GM20431 (cell line): ENCODE results near the gene ADARB2.

Experiments
- in situ Hi-C: fragments of 300-500 bp; cut with MseI, MboI; formaldehyde crosslinking; loops from one replicate; pipeline ENCODE4 v1.15.0; 2020; ENCODE audit warnings: low sequenced_read_pairs; ENCODE audit not compliant: unreplicated experiment

ADARB2 gene

DNA sequence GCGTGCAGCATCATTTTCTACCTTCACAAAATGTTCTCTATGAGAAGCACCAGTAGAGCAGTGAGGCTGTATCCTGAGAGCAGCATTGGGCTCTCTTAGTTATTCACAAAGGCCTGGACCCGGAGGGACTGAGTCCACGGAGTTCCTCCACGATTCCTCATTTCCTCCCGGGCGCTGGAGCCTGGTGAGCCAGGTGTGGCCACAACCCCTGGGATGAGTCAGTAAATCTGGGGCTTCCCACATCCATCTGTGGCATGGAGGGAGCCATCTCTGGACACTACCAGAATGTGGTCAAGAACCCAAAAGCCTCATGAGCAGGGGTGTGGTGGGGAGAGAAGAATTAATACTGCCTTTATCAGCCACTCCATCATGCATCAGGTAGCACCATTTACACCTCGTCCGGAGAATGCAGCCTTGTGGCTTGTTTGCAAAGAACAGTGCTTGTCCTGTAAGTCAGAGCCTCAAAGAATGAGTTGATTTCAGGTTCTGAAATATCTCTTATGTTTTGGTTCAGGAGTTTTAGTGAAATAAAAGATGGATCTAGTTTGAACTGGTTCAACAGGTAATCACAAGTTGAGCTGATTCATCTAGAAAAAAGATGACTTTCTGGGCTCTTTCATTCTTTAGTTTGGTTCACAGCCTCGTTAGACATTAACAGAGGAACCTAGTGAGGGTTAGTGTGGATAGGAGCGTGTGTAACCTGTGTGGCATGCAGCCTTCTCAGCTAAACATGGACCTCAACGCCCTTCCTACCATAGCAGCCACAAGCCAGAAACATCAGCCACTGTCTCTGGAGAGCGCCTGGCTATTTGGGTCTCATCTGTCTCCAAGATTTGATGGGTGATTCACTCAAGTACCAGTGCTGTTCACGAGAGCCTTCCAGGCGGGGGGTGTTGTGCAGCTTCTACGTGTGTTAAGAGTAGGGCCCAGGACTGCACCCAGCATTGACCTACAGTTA is 586.0 kb downstream of the ADARB2 start:
- in situ Hi-C loops: no loop called here

DNA sequence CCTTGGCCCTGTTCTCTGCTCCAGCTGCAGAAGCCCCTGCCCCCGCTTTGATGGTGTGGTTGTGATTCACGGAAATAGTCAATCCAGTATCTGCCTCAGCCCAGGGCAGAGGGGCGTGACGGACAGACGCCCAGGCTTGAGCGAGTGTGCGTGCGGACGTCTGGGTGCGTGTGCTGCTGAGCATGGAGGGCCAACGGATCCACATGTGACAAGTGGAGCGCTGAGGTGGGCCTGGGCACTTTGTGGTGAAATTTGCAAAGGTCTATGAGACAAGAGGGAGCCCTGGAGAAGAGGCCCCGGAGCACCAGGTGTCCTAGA is 586.7 kb downstream of the ADARB2 start:
- in situ Hi-C loops: no loop called here

DNA sequence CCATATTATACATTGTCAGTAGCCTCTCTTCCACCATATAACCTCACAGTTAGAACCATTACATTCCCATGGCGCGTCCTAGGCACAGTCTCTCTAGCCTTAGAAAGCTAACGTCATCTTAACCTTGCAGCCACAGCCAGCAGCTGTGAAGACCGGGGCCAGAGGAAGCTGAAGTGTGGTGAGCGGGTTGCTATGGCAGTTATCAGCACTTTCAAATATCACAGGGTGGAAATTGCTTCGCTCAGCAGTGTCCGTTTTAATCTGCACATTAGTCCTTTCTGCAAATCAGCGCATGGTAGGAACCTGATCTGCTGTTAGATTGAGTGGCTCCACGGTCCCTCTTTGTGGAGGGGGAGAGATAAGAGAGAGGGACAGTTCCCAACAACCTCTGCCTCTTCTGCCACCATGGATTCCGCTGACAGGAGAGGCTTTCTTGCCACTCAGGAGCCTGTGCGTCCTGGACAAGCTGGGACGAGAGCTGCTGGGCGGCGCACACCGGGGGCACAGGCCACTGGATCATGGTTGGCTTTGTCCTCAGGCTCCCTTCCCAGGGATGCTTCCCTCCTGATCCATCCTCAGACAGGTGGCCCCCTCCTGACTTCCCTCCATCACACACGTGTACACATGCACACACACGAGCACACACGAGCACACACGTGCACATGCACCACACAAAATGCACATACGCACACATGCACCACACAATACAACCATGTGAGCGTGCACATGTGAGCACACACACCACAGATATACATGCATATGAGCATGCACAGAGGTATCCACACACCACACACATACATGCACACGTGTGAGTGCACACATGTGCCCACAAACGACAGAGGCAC is 587.3 kb downstream of the ADARB2 start:
- in situ Hi-C loops: no loop called here

DNA sequence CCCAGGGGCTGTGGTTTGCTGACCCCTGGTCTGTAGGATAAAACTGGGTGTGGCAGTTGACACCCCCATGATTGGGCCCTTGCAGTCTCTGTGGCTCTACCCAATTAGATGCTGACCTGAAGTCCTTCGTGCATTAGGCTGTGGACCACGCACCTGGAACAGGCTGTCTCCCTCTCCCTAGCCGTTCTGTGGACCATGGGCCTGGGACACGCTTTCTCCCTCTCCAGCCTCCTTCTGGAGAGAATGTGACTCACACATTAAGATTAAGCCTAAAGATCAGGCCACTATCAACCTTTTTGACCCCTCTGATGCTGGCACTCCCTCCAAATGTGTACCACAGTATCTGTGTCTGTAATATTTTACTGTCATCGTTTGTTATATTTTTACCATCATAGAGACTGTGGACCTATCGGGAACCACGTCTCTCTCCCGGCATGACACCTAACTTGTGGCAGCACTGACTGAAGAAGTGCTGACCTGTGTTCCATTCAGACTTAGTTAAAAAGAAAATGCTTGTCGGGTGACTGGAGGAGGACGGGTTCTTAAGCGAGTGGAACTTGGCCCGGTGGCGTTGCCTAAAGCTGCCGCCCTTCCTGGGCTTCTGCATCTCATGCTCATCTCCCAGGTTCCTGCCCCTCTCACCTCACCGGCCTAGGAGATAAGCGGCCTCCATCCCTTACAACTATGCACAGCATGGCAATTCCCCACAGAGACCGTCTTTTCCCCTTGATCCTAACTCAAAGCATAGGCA is 588.3 kb downstream of the ADARB2 start:
- in situ Hi-C loops: no loop called here

DNA sequence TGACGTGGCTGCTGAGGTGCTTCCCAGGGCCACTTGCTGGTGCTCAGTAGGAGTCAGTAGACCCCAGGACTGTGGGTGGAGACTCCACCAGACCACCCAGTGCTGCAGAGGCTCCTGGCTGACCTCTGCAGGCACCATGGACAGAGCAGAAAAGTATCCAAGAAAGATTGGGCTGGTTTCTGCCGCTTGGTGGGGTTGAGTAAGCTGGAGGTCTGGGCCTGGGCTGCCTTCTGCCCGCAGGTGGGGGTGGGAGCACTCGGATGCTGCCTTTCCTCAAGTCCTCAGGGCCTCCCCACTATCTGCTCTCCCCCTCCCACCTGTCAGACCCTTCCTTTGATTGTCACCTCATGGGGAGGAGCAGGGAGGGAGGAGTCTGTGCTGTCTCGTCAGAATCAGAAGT is 589.5 kb downstream of the ADARB2 start:
- in situ Hi-C loops: no loop called here

DNA sequence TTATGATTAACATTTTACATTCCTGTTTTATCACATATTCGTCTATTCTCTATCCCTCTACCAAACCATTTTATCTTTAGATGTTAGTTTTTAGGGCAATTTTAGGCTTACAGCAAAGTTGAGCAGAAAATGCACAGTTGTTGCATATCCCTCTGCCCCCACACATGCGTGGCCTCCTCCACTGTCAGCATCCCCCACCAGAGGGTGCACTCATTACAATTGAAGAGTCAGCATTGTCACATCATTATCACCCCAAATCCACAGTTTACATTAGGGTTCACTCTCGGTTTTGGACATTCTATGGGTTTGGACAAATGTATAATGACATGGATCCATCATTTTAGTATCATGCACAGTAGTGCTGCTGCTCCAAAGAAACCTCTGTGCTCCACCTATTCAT is 594.7 kb downstream of the ADARB2 start:
- in situ Hi-C loops: no loop called here

DNA sequence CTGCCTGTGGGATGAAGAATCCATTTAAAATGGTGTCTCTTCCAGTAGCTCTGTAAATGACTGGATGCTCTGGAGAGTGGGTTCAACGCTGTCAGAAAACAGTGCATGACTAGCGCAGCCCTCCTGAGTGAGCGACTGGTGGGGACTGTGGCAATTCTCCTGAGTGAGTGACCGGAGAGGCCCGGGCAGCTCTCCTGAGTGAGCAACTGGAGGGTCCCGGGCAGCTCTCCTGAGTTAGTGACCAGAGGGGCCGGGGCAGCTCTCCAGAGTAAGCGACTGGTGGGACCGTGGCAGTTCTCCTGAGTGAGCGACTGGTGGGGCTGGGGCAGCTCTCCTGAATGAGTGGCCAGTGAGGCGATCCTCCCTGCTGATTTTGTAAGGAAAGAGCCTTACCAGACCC is 595.6 kb downstream of the ADARB2 start:
- in situ Hi-C loops: no loop called here

DNA sequence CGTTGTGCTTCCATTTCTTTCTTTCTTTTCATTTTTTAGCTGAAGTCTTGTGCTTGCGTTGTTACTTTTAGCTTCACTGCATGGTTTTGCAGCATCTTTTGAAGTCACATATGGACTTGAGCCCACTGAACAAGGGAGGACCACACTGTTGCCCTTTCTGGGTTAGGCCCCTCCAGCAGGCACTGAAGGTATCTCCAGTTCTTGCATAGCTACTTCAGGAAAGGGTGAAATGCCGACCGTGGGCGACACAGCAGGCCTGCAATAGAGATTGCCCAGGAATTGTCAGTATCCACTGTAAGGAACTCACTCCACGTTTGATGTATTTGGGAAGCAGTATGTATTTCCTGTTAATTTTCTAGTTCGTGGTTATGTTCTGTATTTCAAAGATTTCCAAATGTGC is 596.1 kb downstream of the ADARB2 start:
- in situ Hi-C loops: no loop called here

DNA sequence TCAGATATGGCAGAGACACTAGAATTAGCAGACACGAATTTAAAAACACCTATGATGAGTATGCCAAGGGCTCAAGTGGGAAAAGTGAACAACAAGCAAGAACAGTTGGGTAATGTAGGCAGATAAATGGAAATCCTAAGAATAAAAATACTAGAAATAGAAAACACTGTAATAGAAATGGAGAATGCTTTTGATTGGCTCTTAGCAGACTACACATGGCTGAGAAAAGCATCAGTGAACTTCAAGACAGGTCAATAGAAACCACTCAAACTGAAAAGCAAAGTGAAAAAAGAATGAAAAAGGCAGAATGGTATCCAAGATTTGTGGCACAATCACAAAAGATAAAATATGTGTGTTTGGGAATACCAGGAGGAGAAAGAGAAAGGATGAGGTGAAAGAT is 598.8 kb downstream of the ADARB2 start:
- in situ Hi-C loops: no loop called here

DNA sequence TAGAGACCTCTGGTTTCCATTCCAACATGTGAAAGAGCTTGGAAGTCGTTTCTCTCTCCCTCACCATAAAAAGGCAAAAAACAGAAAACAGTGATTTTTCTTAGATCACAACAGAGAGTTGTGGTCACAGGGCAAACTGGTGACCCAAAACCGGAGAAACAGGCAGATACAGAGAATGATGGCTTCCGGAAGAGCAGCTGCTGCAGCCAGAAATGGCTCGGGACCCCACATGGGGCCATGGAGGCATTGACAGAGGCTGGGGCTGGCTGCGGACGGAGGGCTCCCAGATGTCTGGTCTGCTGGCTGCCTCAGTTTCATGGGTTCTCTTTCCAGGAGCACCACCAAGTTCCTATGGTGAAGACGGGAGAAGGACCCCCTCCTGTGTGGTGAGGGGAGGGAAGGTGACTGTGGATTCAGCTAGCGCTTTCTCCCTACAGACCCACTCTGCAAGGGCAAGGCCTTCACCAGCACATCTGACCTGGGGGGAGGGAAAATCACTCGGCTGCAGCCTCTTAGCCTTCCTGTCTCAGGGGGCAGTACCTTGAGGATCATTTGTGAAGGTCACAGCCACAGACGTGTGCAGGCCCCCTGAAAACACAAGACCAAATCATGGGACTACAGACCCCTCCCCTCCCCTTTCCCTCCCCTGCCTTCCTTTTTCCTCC is 599.7 kb downstream of the ADARB2 start:
- in situ Hi-C loops: no loop called here

DNA sequence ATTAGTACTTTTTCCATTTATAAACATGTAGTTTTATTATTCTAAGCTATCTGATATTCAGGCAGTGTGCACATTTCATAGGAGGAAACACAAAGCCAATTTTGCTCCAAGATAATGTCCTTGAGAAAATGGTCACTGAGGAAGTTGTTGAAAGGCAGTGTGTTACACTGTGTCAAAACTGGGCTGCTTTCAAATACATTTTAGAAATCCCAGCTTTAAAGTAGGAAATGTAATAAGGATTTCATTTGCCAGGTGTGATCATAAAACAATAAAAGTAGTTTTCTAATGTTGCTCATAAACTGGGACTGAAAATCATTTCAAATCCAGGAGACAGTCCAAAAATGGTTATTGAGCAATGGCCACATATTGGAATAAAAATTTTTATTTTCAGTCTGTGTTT is 601.1 kb downstream of the ADARB2 start:
- in situ Hi-C loops: no loop called here

DNA sequence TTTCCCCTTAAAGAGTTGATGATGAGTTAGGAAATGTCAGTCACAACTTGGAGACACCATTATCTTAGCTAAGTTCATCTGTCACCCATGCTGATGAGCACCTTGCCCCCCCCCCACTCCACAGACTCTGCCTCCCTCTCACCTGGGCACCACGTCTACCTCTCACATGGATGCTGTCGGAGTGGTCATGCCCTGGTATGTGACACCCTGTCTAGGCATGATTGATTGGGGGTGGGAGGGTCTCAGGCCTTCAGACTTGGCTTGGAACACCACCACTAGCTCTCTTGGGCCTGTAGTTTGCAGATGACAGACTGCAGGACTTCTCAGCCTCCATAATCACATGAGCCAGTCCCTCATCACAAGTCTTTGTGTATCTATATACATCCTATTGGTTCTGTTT is 603.2 kb downstream of the ADARB2 start:
- in situ Hi-C loops: no loop called here

DNA sequence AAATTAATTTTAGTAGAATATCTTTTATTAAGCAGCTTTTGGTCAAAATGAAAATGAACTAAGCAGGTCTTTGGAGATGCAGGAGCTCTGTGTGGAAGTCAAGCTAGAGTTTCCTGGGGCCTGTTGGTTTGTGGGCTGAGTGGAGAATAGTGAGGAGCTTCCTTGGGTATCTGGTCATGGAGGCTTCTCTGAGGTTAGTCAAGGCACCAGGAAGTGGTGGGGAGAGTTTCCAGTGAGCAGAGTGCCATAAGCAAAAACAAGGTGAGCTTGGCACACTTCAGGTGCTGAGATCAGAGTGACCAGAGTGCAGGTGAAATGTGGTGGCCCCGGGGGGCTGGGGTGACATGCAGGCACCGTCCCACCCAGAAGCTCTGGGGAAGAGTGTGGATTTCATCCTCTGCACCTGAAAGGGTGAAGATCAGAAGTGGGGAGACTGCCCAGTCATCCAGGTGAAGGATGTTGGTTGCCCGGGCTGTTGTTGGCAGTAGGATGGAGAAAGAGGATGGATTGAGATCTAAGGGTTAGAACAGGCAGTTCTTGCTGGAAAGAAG is 603.8 kb downstream of the ADARB2 start:
- in situ Hi-C loops: no loop called here

DNA sequence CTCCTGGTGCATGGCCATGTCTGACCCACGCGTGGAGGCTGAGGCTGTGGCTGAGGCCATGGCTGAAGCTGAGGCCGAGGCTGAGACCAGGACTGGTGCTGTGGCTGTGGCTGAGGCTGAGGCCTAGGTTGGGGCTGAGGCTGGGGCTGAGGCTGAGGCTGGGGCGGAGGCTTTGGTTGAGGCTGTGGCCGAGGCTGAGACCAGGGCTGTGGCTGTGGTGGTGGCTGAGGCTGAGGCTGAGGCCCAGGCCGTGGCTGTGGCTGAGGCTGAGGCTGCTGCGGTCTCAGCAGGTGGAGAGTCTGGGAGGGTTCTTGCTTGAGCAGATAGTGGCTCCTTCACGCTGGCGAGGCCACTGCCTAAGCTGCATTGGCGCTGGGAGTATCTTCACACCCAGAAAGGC is 604.7 kb downstream of the ADARB2 start:
- in situ Hi-C loops: no loop called here

DNA sequence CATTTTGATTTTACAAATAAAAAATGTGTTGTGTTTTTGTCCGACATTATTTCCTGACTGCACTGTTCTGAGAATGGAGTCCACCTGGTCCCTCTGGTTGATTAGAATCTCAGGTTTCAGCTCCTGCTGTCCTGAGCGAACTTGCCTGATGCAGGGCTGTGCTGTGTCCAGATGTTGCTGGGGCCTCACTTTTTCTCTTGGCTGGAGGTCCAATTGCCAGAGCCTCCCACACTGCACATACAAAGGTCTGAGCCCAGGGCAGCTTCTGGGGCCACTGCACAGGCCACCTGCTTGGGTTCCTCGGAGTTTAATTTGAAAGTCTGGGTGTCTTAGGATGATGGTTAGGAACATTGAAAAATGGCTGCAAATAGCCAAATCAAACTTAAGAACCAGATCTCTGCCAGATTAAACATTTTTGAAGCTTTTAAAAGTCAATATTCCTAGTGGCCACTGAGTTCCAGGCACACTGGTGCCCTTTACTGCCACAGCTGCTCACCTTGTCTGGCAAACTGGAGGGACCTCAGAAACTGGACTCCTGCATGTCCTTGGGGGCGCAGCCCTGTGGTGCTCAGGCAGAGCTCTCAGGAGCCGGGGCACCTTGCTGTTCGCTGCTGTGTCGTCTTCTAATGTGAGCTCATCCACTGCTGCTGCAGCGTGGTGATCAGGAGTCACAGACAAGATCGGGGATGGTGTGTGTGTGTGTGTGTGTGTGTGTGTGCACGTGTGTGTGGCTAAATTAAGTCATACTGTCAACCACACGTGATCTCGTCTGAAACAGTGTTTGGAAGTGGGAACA is 606.1 kb downstream of the ADARB2 start:
- in situ Hi-C loops: no loop called here

DNA sequence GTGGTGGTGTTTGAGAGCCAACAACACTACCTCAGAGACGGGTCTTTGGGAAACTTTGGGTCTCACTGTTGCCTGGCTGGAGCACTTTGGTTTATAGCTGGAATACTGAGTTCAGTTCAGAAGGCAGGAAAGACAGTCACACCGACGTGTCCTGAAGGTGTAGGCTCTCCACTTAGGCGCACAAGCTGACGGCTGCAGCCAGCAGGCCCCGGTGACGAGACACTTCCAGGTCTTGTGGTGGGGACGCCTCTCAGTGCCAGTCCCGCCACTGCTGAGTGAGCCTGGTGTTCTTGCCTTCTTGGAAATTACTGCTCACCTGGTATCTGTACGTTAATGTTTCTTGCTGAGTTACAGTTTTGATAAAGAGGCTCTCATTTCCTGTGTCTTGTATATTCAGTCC is 607.1 kb downstream of the ADARB2 start:
- in situ Hi-C loops: no loop called here

DNA sequence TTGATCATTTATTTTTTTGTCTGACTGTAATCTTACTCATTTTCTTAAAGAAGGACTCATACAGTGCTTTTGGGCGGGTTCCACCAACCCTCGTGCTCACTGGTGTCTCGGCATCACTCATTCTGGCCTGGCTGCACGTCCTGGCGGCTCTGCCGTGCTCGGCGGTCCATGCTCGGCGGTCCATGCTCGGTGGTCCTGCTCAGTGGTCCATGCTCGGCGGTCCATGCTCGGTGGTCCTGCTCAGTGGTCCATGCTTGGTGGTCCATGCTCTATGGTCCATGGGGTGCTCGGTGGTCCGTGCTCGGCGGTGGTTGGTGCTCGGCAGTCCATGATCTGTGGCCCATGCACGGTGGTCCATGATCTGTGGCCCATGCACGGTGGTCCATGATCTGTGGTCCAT is 608.7 kb downstream of the ADARB2 start:
- in situ Hi-C loops: no loop called here

DNA sequence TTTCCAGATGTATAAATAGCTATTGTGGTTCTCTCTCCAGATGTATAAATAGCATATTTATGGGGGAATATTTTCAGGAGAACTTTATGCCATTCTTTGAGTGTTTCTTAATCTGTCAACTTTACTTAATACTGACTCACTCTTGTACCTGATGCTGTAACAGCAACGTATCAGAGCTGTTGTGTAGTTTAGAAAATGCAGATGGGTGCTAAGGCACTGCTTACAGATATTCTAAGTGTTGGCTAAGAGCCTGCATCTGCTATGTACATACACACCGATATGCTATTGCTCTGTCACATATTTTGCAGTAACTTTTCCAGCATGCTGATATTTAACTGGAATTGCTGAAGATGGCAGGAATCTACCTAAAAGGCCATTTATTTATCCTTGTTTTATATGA is 609.2 kb downstream of the ADARB2 start:
- in situ Hi-C loops: no loop called here

DNA sequence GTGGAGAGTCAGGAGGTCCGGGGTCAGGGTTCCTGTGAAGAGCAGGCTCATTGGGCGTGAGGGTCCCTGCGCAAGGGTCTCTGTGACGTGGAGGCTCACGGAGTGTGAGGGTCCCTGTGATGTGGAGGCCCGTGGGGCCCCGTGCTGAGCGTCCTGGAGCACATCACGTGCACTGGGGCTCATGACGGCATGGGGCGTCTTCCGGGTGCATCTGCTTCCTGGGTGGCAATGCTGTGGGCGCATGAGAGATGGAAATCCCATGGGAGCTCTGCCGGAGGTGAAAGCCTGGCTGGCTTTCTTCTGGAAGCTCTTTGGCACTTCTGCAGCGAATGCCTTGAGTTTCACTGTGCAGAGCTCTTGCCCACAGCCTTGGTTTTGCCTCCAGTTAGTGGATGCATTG is 609.7 kb downstream of the ADARB2 start:
- in situ Hi-C loops: no loop called here
